HL-60/S4 treated with phorbol 12-myristate 13-acetate at 8.2 ng/mL for 4 days and 3 days (cell line): Measurements from ENCODE around the gene TARBP1.
"Not testable (repeated sequence)": the region's sequence is repeated elsewhere in the genome, so short reads cannot be mapped to it uniquely, and the experiment has no call there.

Experiments
- in situ Hi-C: fragments of 300-500 bp; cut with MboI; formaldehyde crosslinking; loops from 2 replicates; pipeline ENCODE4 v1.15.0; 2022; ENCODE audit warnings: low sequenced_read_pairs

The TARBP1 gene

GRCh38 chr1:234478481-234479309 is at the start of gene TARBP1:
Gene TARBP1 (minus strand): TSS chr1:234479179. CDS start chr1:234479103, 76 bp downstream.
- in situ Hi-C loops: no loop called here

GRCh38 chr1:234528074-234528865 is 49.3 kb upstream of the TARBP1 start:
- in situ Hi-C loops: no loop called here

GRCh38 chr1:234527346-234527745 is 48.4 kb upstream of the TARBP1 start:
- in situ Hi-C loops: no loop called here

GRCh38 chr1:234526922-234527321 is 47.9 kb upstream of the TARBP1 start:
- in situ Hi-C loops: no loop called here

GRCh38 chr1:234525099-234525799 is 46.3 kb upstream of the TARBP1 start:
- in situ Hi-C loops: no loop called here

- in situ Hi-C loops: no loop called here
Measured at GRCh38 chr1:234521836-234522235, 42.9 kb upstream of the TARBP1 start.

- in situ Hi-C loops: no loop called here
Measured at GRCh38 chr1:234520908-234521817, 42.2 kb upstream of the TARBP1 start.

- in situ Hi-C loops: no loop called here
Measured at GRCh38 chr1:234519506-234519905, 40.5 kb upstream of the TARBP1 start.

GRCh38 chr1:234518876-234519275 is 39.9 kb upstream of the TARBP1 start:
- in situ Hi-C loops: no loop called here

GRCh38 chr1:234518086-234518485 is 39.1 kb upstream of the TARBP1 start:
- in situ Hi-C loops: not testable (repeated sequence)

GRCh38 chr1:234517110-234517802 is 38.3 kb upstream of the TARBP1 start:
- in situ Hi-C loops: no loop called here

GRCh38 chr1:234515821-234516241 is 36.9 kb upstream of the TARBP1 start:
- in situ Hi-C loops: no loop called here

GRCh38 chr1:234515411-234515810 is 36.4 kb upstream of the TARBP1 start:
- in situ Hi-C loops: no loop called here

- in situ Hi-C loops: no loop called here
Measured at GRCh38 chr1:234512451-234512861, 33.5 kb upstream of the TARBP1 start.

GRCh38 chr1:234509457-234510328 is 30.7 kb upstream of the TARBP1 start:
- in situ Hi-C loops: no loop called here

GRCh38 chr1:234507626-234508387 is 28.8 kb upstream of the TARBP1 start:
- in situ Hi-C loops: no loop called here

- in situ Hi-C loops: no loop called here
Measured at GRCh38 chr1:234507089-234507488, 28.1 kb upstream of the TARBP1 start.

- in situ Hi-C loops: no loop called here
Measured at GRCh38 chr1:234505769-234506102, 26.8 kb upstream of the TARBP1 start.
